Vagina (tissue), 2 donors: ENCODE results near the gene HAO2. TPM values are rescaled to one million over a fixed set of nuclear protein-coding genes. Genes with fewer than 3 reads are reported as not detected.

Experiments used
- DNase-seq, 2 donors: peaks; one replicate each; pipeline ENCODE4 v3.0.0-alpha.2; 2017; ENCODE audit errors: extremely low spot score in 2 of 2
- H3K27ac ChIP-seq: fragments of 200-600 bp; sonication (generic); one replicate; pipeline ENCODE4 v1.5.1; 2019
- H3K27me3 ChIP-seq: fragments of 200-600 bp; sonication (generic); one replicate; pipeline ENCODE4 v1.5.1; 2019
- H3K36me3 ChIP-seq, 2 donors: fragments of 200-600 bp; sonication (generic); one replicate each; pipeline ENCODE4 v1.5.1; 2017 to 2019
- H3K4me1 ChIP-seq: fragments of 200-600 bp; sonication (generic); one replicate; pipeline ENCODE4 v1.5.1; 2019
- H3K4me3 ChIP-seq, 2 donors: fragments of 200-600 bp; sonication (generic); 1 replicate in 1 of 2; 2 replicates in 1 of 2; pipeline ENCODE4 v1.5.1; 2016 to 2019
- H3K9me3 ChIP-seq: fragments of 200-600 bp; sonication (generic); one replicate; pipeline ENCODE4 v1.5.1; 2019
- POLR2A ChIP-seq, 2 donors: fragments of 450-650 bp; IDR thresholded peaks; one replicate each; pipeline ENCODE4 v1.6.1; 2017; ENCODE audit warnings: antibody characterized with exemption in 2 of 2, mild to moderate bottlenecking in 2 of 2, moderate library complexity in 2 of 2
- POLR2AphosphoS5 ChIP-seq, 2 donors: sonication (generic); formaldehyde crosslinking; IDR thresholded peaks; one replicate each; pipeline ENCODE4 v1.9.0; 2017; ENCODE audit warnings: antibody characterized with exemption in 2 of 2, mild to moderate bottlenecking in 2 of 2, low read depth in 1 of 2; ENCODE audit not compliant: insufficient read depth in 1 of 2
- intact Hi-C: fragments of 100-400 bp; cut with DNase I; formaldehyde crosslinking; loops from one replicate; pipeline ENCODE4 v1.15.1; 2023
- total RNA-seq: library from RNA; depleted of rRNA; stranded (reverse); fragments of >200 nt; gene quantifications from one replicate; pipeline ENCODE4 v1.2.3, GENCODE V29; 2016
- TF ChIP-seq, protein P1 (sequence below), 3 experiments: fragments of 450-650 bp in 2 of 3; fragments of 200-600 bp in 1 of 3; sonication (generic) in 1 of 3; IDR thresholded peaks; one replicate each; pipeline ENCODE4 v1.5.1; 2017 to 2019; ENCODE audit warnings: antibody characterized with exemption in 3 of 3, mild to moderate bottlenecking in 2 of 3, moderate library complexity in 2 of 3

Gene HAO2
- total RNA-seq, 1 donor from 2014 or later: not detected

DNA sequence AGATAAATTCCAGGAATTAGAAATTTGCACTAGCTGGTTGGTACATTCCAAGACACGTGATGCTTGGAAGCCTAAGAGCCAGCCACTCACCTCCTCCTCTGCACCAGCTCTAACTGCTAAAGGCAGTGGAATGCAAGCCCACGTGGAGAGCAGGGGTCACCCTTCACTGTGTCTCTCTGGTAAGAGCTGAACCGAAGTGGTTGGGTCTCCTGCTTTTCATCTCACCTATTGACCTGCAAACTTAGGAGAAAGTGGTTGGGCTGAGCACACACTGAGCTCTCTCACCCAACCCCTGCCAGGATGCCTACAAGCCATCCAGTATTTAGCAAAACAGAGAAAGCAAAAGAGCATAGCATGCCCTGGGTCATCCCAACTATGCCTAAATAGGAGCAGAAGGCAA lies 19.3 kb downstream of the HAO2 start:
- H3K27me3 ChIP-seq: no peaks in the 10 kb centered on the region
- intact Hi-C loops: no loop called here
- no peak overlapping the region for H3K27ac ChIP-seq
- H3K9me3 ChIP-seq: no peaks in the 10 kb centered on the region
- H3K4me1 ChIP-seq: no peaks in the 10 kb centered on the region
- H3K4me3 ChIP-seq: no peak overlapping the region
- no peak for TF ChIP-seq POLR2AphosphoS5 (IDR thresholded peaks at IDR 0.05; ENCODE audit: insufficient read depth in 1 of 2, low read depth in 1 of 2)
- TF ChIP-seq, protein P1, sequence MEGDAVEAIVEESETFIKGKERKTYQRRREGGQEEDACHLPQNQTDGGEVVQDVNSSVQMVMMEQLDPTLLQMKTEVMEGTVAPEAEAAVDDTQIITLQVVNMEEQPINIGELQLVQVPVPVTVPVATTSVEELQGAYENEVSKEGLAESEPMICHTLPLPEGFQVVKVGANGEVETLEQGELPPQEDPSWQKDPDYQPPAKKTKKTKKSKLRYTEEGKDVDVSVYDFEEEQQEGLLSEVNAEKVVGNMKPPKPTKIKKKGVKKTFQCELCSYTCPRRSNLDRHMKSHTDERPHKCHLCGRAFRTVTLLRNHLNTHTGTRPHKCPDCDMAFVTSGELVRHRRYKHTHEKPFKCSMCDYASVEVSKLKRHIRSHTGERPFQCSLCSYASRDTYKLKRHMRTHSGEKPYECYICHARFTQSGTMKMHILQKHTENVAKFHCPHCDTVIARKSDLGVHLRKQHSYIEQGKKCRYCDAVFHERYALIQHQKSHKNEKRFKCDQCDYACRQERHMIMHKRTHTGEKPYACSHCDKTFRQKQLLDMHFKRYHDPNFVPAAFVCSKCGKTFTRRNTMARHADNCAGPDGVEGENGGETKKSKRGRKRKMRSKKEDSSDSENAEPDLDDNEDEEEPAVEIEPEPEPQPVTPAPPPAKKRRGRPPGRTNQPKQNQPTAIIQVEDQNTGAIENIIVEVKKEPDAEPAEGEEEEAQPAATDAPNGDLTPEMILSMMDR (IDR thresholded peaks at IDR 0.05): no peak
- TF ChIP-seq POLR2A (IDR thresholded peaks at IDR 0.05): no peak
- no peaks in the 10 kb centered on the region for H3K36me3 ChIP-seq
- peak in 1 of 2 donors; percentile 60 for DNase-seq

DNA sequence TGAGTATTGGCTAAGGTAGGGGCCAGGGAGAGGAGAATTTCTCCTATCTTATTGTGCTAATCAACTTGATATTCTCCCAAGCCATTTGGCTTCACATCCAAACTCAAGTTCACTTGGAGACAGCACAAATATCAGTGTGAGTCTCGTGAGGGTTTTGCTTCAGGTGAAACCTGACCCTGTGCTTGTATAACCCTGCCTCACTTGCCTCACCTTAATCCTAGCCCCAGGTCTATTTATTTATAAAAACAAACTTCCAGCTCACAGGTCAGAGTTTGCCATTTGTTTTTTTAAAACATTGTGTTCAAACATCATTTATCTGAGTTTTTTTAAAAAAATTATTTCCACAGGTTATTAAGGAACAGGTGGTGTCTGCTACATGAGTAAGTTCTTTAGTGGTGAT lies 19.9 kb downstream of the HAO2 start:
- intact Hi-C loops: no loop called here
- TF ChIP-seq, protein P1 (IDR thresholded peaks at IDR 0.05): no peak
- TF ChIP-seq POLR2A (IDR thresholded peaks at IDR 0.05) (no peak), POLR2AphosphoS5 (IDR thresholded peaks at IDR 0.05; ENCODE audit: insufficient read depth in 1 of 2, low read depth in 1 of 2) (no peak)
- Histone ChIP-seq H3K4me1 (no peaks in the 10 kb centered on the region), H3K36me3 (no peaks in the 10 kb centered on the region), H3K4me3 (no peak overlapping the region), H3K9me3 (no peaks in the 10 kb centered on the region), H3K27ac (no peak overlapping the region), H3K27me3 (no peaks in the 10 kb centered on the region)
- DNase-seq: peak in 1 of 2 donors; percentile 13

DNA sequence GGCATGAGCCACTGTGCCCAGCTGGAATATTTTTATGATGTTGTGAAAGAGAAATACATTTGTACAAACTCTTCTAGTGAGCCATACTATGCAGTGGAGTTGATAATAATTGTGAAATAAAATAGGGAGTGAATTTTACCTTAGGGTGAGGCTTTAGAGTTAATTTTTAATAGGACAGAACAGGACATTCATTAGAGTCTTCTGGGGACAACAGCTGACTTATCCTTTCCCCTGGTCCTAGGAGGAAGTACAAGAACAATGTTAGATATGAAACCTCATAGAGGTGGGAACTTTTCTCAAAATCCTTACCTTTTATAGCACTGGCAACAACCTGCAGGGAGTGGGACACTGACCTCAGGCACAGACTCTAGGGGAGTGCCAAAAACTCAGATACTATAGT lies 21.9 kb downstream of the HAO2 start:
- Histone ChIP-seq H3K4me3 (no peak overlapping the region), H3K4me1 (no peaks in the 10 kb centered on the region), H3K27me3 (no peaks in the 10 kb centered on the region), H3K36me3 (no peaks in the 10 kb centered on the region), H3K9me3 (no peaks in the 10 kb centered on the region), H3K27ac (no peak overlapping the region)
- intact Hi-C loops: no loop called here
- no peak for DNase-seq
- TF ChIP-seq, protein P1 (IDR thresholded peaks at IDR 0.05): no peak
- TF ChIP-seq POLR2AphosphoS5 (IDR thresholded peaks at IDR 0.05; ENCODE audit: insufficient read depth in 1 of 2, low read depth in 1 of 2): no peak
- no peak for TF ChIP-seq POLR2A (IDR thresholded peaks at IDR 0.05)

DNA sequence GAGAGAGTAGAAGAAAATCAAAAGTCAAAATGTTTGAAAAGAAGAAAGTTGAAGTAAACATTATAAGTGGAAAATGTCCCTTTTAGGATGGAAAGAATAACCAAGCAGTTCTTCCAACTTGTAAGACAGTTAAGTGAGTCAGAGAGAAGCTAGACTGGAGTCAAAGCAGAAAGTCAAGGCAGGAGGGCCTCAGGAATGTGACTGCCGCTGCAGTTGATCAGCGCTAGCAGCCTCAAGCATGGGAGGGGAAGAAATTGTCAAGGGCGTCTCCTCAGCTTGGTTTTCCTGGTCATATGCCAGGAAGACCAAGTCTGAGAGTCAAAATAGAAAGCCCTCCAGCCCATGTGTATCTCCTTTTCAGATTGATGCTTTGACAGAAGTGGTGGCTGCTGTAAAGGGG lies 23.2 kb downstream of the HAO2 start:
- Histone ChIP-seq H3K4me1 (no peaks in the 10 kb centered on the region), H3K27me3 (no peaks in the 10 kb centered on the region), H3K27ac (no peak overlapping the region), H3K4me3 (no peak overlapping the region), H3K36me3 (no peaks in the 10 kb centered on the region), H3K9me3 (no peaks in the 10 kb centered on the region)
- TF ChIP-seq, protein P1 (IDR thresholded peaks at IDR 0.05): no peak
- TF ChIP-seq POLR2A (IDR thresholded peaks at IDR 0.05) (no peak), POLR2AphosphoS5 (IDR thresholded peaks at IDR 0.05; ENCODE audit: insufficient read depth in 1 of 2, low read depth in 1 of 2) (no peak)
- intact Hi-C loops: no loop called here
- peak in 1 of 2 donors; percentile 29 for DNase-seq

DNA sequence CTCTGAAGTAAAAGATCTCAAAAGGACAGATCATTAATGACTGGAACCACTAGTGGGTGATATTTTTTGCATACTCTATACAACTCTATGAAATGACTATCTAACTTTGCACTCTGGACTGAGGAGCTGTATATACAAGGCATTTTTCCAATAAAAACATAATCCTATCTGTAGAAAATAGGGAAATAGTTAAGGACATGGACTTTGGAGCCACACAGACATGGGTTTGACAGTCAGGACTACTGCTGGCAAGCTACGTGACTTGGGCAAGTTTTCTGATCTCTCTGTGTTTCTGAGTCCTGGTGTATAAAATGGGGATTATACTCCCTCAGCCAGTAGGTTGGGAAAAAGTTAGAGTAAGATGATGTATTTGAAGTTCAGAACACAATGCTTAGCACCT lies 25.5 kb downstream of the HAO2 start:
- intact Hi-C loops: no loop called here
- H3K4me3 ChIP-seq: no peak overlapping the region
- no peaks in the 10 kb centered on the region for H3K9me3 ChIP-seq
- TF ChIP-seq POLR2A (IDR thresholded peaks at IDR 0.05) (no peak), POLR2AphosphoS5 (IDR thresholded peaks at IDR 0.05; ENCODE audit: insufficient read depth in 1 of 2, low read depth in 1 of 2) (no peak)
- TF ChIP-seq, protein P1 (IDR thresholded peaks at IDR 0.05): no peak
- DNase-seq: no peak
- no peaks in the 10 kb centered on the region for H3K4me1 ChIP-seq
- H3K27me3 ChIP-seq: no peaks in the 10 kb centered on the region
- H3K27ac ChIP-seq: no peak overlapping the region
- H3K36me3 ChIP-seq: no peaks in the 10 kb centered on the region
